ENCODE results near the gene P4HA1.

GRCh38 chr10:73053275-73053674 lies 43.4 kb downstream of the P4HA1 start:
- TF ChIP-seq REST (IDR thresholded peaks at IDR 0.05; ENCODE audit: borderline replicate concordance): no peak
- no peak for TF ChIP-seq CTCF (IDR thresholded peaks at IDR 0.05; ENCODE audit: poor library complexity, severe bottlenecking)
- no peak for TF ChIP-seq MXI1 (conservative IDR thresholded peaks at IDR 0.05; ENCODE audit: poor library complexity, severe bottlenecking)
- no peak for TF ChIP-seq TAF1 (IDR thresholded peaks at IDR 0.05; ENCODE audit: low read depth)
